ENCODE results near the gene ATP2C2.
"Not testable (repeated sequence)": the region's sequence is repeated elsewhere in the genome, so short reads cannot be mapped to it uniquely, and the experiment has no call there.

The ATP2C2 gene

DNA sequence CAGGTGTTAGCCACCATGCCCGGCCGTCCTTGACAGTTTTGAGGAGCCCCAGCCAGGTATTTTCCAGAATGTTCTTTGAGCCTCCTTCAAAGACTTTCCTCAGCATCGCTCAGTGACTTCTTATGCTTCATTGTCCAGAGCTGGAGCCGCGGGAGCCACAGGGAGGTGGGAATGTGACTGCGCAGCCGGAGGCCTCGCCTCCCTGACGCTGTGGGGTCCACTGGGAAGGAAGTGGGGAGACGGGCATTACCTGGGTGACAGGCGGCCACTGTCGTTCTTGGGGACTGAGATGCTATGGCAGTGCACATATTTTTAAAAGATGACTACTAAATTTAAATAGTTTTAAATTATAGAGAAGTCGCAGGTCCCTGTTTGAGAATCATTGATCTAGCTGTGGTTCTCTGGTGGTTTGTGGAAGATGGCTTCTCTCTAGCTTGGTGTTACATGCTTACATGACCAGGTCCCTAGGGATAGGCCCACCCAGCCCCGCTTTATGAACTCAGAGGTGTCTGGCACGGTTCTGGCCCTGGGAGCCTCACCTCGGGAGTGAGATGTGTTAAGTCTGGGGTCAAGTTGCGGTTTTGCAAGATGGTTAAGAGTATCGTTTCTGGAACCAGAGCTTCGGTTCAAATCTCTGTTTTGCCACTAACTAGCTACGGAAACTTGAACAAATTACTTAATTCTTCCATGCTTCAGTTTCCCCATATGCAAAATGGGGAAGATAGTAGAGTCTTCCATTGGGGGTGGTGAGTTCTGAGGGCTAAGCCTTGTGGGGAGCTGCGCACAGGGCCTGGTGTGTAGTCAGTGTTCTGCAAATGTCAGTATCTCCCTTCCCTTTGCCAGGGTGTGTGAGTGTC lies 53.0 kb downstream of the ATP2C2 start:
- no peak for DNase-seq

DNA sequence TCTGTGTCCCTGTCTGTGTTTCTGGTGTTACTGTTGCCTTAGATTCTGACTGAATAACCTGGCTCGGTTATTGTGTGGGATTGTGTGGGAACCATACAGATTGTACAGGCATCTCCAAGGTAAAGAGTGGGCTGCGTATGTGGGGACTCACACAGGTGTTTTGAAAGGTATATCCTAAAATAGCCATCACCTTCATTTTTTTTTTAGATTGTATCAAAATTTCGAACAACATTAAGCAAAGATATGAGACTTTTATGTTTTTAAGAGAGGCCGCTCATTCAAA lies 53.5 kb downstream of the ATP2C2 start:
- DNase-seq, result no peak

GRCh38 chr16:84423416-84423837 lies 55.1 kb downstream of the ATP2C2 start:
- no peak for DNase-seq

- no peak for DNase-seq
Measured at GRCh38 chr16:84425696-84426095, 57.4 kb downstream of the ATP2C2 start.

DNA sequence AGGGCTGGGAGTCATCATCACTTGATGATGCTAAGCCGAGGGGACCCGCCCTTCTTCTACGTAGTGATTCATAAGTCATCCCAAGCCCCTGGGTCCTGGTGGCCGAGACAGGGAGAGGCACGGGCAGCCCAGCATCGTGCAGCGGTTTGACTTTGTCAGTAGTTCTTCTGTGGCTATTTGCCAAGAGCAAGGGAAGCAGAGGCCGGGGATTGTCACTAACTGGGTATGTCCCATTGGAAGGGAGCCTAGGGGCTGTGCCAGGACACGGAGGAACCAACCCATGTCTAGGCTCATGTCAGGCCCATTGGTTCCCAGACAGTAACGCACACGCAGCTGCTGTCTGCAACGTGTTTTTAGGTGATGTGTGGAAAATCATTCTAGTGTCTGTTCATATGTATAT lies 58.5 kb downstream of the ATP2C2 start:
- no peak for DNase-seq

DNA sequence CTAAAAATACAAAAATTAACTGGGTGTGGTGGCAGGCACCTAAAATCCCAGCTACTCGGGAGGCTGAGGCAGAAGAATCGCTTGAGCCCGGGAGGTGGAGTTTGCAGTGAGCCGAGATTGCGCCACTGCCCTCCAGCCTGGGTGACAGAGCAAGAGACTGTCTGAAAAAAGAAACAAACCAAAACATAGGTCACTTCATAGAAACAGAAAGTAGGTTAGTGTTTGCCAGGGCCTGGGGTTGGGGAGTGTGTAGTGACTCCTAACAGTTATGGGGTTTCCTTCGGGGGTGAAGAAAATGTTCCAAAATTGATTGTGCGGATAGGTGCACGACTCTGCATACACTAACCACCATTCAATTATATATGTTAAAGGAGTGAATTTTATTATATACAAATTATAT lies 59.2 kb downstream of the ATP2C2 start:
- no peak for DNase-seq

- no peak for DNase-seq
Measured at GRCh38 chr16:84430860-84431259, 62.5 kb downstream of the ATP2C2 start.

- no peak for DNase-seq
Measured at GRCh38 chr16:84434800-84435199, 66.5 kb downstream of the ATP2C2 start.

GRCh38 chr16:84436196-84436595 lies 67.9 kb downstream of the ATP2C2 start:
- no peak for DNase-seq

DNA sequence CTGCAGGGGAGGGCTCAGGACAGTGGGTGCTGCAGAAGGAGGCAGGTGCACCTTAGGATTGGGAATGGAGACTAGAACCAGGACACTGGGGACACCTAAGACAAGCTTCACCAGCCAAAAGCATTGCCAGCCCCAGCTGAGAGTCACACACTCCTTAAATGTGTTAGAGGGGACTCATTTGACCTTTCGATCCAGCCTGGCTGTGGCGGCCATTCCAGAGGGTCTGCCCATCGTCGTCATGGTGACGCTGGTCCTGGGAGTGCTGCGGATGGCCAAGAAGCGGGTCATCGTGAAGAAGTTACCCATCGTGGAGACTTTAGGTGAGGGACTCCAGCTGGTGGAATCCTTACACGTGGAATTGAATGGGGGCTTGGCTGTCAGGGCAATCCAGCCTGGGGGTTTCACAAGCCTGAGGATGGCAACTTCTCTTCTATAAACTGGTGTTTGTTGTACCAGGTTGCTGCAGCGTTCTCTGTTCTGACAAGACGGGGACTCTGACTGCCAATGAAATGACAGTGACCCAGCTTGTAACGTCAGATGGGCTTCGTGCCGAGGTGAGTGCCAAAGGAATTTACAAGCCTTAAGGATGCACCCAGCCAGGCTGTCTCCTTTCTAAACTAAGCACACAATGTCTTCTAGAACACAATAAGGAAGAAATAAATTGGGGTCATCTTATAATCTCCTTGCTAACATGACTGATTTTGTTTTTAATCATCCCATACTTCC lies 70.8 kb downstream of the ATP2C2 start:
- no peak for DNase-seq

GRCh38 chr16:84442416-84443145 lies 74.2 kb downstream of the ATP2C2 start:
- DNase-seq, result no peak

DNA sequence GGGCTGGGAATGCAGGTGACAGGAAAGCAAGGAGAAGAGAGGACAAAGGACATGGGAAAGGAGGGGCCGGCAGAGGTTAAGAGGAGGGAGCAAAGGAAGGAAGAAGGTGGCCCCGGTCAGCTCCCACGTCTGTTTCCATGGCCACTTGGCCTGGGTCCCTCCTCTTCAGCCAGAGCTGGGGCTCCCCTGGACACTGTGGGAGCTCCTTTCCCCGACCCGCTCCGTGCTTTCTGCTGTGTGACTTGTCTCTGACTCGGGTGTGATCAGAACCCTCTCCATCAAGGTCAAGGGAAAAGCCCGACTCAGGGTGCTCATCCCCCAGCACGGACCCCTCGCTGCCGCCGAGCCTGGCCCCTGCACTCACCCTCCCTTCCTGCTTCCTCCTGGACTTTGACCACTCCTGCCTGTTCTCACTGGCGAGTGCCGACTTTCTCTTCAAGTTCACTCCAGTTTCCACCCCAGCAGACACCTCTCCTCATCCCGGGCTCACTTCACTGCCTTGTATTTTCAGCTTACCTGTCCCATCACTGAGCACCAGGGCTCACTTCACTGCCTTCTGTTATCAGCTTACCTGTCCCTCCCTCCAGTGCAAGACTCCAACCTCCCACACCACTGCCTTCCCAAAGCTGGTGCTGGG lies 74.9 kb downstream of the ATP2C2 start:
- no peak for DNase-seq

DNA sequence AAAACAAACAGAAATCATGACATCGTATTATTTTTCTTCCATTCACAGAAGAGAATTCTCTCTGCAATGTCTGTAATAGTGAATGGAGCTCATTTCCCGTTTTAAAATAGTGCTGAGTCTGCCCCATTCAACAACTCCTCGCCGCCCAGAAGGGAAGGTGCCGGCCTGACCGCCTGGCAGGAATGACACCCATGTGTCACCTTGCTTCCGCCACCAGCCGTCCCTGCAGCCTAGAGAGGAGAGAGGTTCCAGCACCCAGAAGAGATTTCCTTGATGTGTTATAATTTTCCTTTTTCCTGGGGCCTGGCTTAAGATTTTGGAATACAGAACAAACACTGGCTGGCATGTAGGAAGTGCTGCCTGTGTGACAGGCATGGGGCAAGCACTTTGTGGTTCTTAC lies 76.1 kb downstream of the ATP2C2 start:
- DNase-seq, result no peak

GRCh38 chr16:84446084-84446483 lies 77.7 kb downstream of the ATP2C2 start:
- DNase-seq, result no peak

DNA sequence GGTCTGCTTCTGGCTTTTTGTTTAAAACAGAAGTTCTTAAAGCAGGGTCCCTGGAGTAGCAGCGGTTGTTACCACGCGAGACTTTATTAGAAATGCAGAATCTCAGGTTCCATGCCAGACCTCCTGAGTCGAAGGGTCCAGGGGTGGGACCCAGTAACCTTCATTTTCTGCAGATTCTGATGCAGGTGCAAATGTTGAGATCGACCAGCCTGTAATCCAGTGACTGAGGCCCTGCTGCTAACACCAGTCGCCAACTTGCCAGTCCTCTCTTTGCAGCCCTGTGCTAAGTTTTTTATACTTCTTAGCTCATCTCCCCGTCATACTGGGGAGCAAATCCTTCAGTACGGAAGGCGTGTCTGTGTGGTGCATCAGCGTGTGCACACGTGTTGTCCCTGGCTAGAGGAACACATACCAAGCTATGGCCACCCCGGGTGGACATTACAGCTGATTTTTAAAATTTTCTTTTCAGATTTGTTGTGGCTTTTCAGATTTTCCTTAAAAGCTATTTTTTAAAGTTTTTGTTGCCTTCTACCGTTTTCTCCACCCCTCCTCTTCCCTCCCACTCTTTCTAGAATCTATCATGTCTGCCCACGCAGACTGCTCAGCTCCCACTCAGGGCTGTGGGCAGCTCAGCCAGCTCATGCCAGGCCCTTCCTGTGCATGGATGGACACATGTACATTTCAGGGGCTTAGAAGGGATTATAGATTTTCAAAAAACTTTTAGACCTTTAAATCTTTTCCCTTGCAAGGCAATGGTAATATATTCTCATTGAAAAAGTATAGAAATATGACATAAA lies 78.5 kb downstream of the ATP2C2 start:
- no peak for DNase-seq

DNA sequence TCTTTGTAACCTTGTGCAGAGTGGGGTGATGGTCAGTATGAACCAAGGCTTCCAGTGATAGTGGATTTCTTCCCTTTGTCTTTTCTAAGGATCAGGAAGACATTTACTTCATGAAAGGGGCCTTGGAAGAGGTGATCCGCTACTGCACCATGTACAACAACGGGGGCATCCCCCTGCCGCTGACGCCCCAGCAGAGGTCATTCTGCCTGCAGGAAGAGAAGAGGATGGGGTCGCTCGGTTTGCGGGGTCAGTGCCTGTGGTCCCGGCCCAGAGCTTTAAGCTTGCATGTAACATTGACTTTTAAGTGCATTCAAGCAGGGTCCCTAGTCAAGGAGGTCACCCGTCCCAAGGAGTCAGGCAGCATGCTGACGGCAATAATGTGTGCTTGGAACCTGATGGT lies 80.1 kb downstream of the ATP2C2 start:
- no peak for DNase-seq

GRCh38 chr16:84449156-84450140 lies 81.1 kb downstream of the ATP2C2 start:
- no peak for DNase-seq

DNA sequence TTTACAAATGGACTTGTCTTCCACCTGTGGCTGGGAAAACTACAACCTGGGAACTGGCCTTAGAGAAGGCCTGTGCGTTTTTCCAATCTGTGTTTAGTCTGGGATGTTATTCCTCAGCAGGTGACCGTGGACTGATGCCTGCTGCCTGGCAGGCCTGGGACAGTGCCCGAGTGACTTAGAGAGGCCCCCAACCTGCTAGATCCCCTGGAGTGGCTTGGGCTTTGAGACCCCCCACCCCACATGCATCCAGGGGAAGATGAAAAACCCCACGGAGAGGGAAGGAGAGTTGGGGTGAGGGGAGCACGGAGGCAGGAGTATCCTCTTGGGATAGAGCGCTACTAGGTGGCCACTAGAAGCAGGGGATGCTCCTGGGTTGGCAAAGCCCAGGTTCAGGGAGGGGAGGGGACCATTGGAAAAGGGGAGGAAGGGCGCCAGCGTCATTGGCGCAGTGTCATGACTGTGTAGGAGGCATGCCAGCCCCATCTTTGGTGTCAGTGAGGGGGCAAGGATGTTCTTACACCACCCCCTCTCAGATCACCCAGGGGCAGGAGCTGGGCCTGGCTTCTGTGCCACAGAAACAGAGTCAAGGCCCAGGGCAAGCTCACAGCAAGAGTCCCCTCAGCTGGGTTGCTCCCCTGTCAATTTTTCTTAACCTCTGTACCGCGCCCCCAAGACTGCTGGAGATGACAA lies 82.0 kb downstream of the ATP2C2 start:
- no peak for DNase-seq

DNA sequence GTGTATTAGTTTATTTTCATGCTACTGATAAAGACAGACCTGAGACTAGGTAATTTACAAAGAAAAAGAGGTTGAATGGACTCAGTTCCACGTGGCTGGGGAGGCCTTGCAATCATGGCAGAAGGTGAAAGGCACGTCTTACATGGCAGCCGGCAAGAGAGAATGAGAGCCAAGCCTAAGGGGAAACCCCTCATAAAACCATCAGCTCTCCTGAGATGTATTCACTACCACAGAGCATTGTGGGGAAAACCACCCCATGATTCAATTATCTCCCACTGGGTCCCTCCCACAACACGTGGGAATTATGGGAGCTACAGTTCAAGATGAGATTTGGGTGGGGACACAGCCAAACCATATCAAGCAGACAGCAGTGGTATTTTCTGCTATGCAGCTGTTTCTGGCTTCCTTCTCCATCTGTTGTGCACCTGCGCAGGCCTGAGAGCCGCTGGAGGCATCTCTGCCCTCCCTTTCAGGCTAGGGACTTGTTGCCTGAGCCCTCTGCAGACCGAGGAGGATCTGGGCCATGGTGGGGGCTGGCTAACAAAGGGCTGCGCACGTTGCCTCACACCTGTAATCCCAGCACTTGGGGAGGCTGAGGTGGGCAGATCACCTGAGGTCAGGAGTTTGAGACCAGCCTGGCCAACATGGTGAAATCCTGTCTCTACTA lies 82.8 kb downstream of the ATP2C2 start:
- DNase-seq, result not testable (repeated sequence)

DNA sequence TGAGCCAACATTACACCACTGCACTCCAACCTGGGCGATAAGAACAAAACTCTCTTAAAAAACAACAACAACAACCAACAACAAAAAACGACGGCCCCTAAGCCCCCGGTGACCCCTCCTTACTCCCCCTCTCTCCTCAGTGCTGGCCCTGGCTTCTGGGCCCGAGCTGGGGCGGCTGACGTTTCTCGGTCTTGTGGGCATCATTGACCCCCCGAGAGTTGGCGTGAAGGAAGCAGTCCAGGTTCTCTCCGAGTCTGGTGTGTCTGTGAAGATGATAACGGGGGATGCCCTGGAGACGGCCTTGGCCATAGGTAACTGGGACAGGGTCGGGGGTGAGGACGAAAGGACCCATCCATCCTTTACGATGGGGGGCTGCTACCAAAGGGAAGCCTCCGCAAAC lies 83.4 kb downstream of the ATP2C2 start:
- no peak for DNase-seq

All from NCI-H1092 (cell line).